Right lobe of liver (tissue), 4 donors: ENCODE measurements around the gene WFDC10B.

ENCODE experiments used
- POLR2A ChIP-seq: fragments of 450-650 bp; IDR thresholded peaks from one replicate; pipeline ENCODE4 v1.6.1; 2017; ENCODE audit warnings: antibody characterized with exemption, mild to moderate bottlenecking
- TF ChIP-seq, protein P1 (sequence below), 4 donors: fragments of 200-600 bp in 3 of 4; fragments of 450-650 bp in 1 of 4; IDR thresholded peaks; one replicate each; pipeline versions ENCODE4 v1.5.1 to v1.8.0; 2016 to 2022; ENCODE audit warnings: antibody characterized with exemption in 4 of 4, mild to moderate bottlenecking in 2 of 4
- donor health status: DM: no; HTN: no; CAD: no.
- donor health status: DM: no; HTN: no; CAD: no.
- donor health status: DM: no; HTN: yes; CAD: no.

- no peak for TF ChIP-seq POLR2A
- TF ChIP-seq, protein P1, sequence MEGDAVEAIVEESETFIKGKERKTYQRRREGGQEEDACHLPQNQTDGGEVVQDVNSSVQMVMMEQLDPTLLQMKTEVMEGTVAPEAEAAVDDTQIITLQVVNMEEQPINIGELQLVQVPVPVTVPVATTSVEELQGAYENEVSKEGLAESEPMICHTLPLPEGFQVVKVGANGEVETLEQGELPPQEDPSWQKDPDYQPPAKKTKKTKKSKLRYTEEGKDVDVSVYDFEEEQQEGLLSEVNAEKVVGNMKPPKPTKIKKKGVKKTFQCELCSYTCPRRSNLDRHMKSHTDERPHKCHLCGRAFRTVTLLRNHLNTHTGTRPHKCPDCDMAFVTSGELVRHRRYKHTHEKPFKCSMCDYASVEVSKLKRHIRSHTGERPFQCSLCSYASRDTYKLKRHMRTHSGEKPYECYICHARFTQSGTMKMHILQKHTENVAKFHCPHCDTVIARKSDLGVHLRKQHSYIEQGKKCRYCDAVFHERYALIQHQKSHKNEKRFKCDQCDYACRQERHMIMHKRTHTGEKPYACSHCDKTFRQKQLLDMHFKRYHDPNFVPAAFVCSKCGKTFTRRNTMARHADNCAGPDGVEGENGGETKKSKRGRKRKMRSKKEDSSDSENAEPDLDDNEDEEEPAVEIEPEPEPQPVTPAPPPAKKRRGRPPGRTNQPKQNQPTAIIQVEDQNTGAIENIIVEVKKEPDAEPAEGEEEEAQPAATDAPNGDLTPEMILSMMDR (IDR thresholded peaks at IDR 0.05) = no peak
These were observed 40.2 kb upstream of the WFDC10B start for GRCh38 chr20:45745015-45745414.
